BJ (cell line): ENCODE data around the gene EID2B. TPM values are rescaled to one million over a fixed set of nuclear protein-coding genes. Genes with fewer than 3 reads are reported as not detected.

Experiments used
- CTCF ChIA-PET: fragments of 350-600 bp; formaldehyde crosslinking; extraction: SDS; loops from one replicate; lab custom pipeline; 2021; ENCODE audit warnings: antibody characterized with exemption, inconsistent platforms; lab: Yijun Ruan, JAX
- POLR2A ChIA-PET: fragments of 300-600 bp; sonication (Branson Sonifier 250); formaldehyde crosslinking; extraction: SDS; loops from one replicate; lab custom pipeline; 2021; ENCODE audit warnings: antibody characterized with exemption; lab: Charles Lee
- DNase-seq: peaks from one replicate; pipeline ENCODE4 v3.0.0-alpha.2; 2011; ENCODE audit warnings: low read depth
- H3K27me3 ChIP-seq: 2 replicates; pipeline ENCODE4 v1.6.0; 2011; ENCODE audit warnings: low read length; ENCODE audit not compliant: control insufficient read depth, insufficient read depth
- H3K36me3 ChIP-seq: 2 replicates; pipeline ENCODE4 v1.5.1; 2011; ENCODE audit warnings: low read length; ENCODE audit not compliant: control insufficient read depth, insufficient read depth
- H3K4me3 ChIP-seq: 2 replicates; pipeline ENCODE4 v1.5.1; 2011; ENCODE audit warnings: low read depth, mild to moderate bottlenecking, control low read depth, low read length
- CTCF ChIP-seq: IDR thresholded peaks from 2 replicates; pipeline ENCODE4 v1.5.1; 2011; ENCODE audit warnings: low read depth, mild to moderate bottlenecking, control low read depth, inconsistent platforms, low read length, moderate library complexity; ENCODE audit not compliant: insufficient read depth
- polyA plus RNA-seq: library from polyadenylated mRNA; depleted of rRNA; stranded (reverse); fragments of >200 nt; gene quantifications from 2 replicates; pipeline ENCODE4 v1.2.3, GENCODE V29; 2011

EID2B gene
- polyA plus RNA-seq, 1 experiment: 2.2 TPM

- H3K27me3 ChIP-seq: peaks cover 22% of the 10 kb centered on the region
- ChIA-PET POLR2A (no interaction called here), CTCF (interaction anchor here (0.9 kb wide), 1 partner anchor 41 kb away, joined by 3 read pairs; the partner anchor contains the start of gene EID2)
- DNase-seq: no peak
- H3K4me3 ChIP-seq: no peak overlapping the region
- H3K36me3 ChIP-seq: no peaks in the 10 kb centered on the region
- TF ChIP-seq CTCF: no peak
Observed at GRCh38 chr19:39499932-39500331, 32.7 kb downstream of the EID2B start.

GRCh38 chr19:39498798-39499642 lies 33.6 kb downstream of the EID2B start, which contains the start of gene DLL3:
TSS of gene DLL3 (plus strand) at chr19:39498947. CDS start at chr19:39498975, 28 bp downstream.
- POLR2A ChIA-PET: no interaction called here
- DNase-seq: no peak
- CTCF ChIA-PET: interaction anchor here (0.6 to 0.9 kb wide), 2 partner anchors 36 to 41 kb away, joined by 3 read pairs; partner anchors contain the start of gene EID2

GRCh38 chr19:39497996-39498797 lies 34.5 kb downstream of the EID2B start:
- DNase-seq: no peak
- CTCF ChIA-PET: interaction anchor here (0.6 to 2.9 kb wide), 8 partner anchors 11 to 346 kb away, joined by 3 to 15 read pairs (median 3); partner anchors contain the start of gene EID2B

More at GRCh38 chr19:39498798-39499642, 33.6 kb downstream of the EID2B start, which contains the start of gene DLL3:
- TF ChIP-seq CTCF: no peak
- Histone ChIP-seq H3K4me3 (no peak within 1 kb of the TSS), H3K36me3 (no peaks in the 10 kb centered on the region), H3K27me3 (peaks cover 22% of the 10 kb centered on the region)

GRCh38 chr19:39497701-39497995 lies 35.0 kb downstream of the EID2B start:
- ChIA-PET POLR2A (no interaction called here), CTCF (interaction anchor here (0.6 to 2.9 kb wide), 7 partner anchors 11 to 346 kb away, joined by 3 to 15 read pairs (median 3); partner anchors contain the start of gene EID2B)
- no peak for TF ChIP-seq CTCF
- no peak for DNase-seq
- Histone ChIP-seq H3K4me3 (no peak overlapping the region), H3K36me3 (no peaks in the 10 kb centered on the region), H3K27me3 (peaks cover 22% of the 10 kb centered on the region)

More at GRCh38 chr19:39497996-39498797, 34.5 kb downstream of the EID2B start:
- Histone ChIP-seq H3K36me3 (no peaks in the 10 kb centered on the region), H3K4me3 (no peak overlapping the region), H3K27me3 (peaks cover 22% of the 10 kb centered on the region)
- peak; percentile 43; the same call in 1 of the 2 replicates for TF ChIP-seq CTCF
- POLR2A ChIA-PET: no interaction called here
